KMS-11 (cell line): ENCODE results near the gene PITRM1.
A peak's percentile ranks its signal among the peaks of the same experiment; 100 is the strongest.
"Not testable (repeated sequence)": the region's sequence is repeated elsewhere in the genome, so short reads cannot be mapped to it uniquely, and the experiment has no call there.

Experiments
- H2AFZ ChIP-seq: fragments of 200-600 bp; sonication (generic); 2 replicates; pipeline ENCODE4 v1.6.1; 2016; ENCODE audit warnings: antibody characterized with exemption, mixed run types, low read depth
- H3K27ac ChIP-seq: fragments of 200-600 bp; sonication (generic); 2 replicates; pipeline ENCODE4 v1.6.1; 2016; ENCODE audit warnings: mild to moderate bottlenecking, mixed run types
- H3K27me3 ChIP-seq: fragments of 200-600 bp; sonication (generic); 2 replicates; pipeline ENCODE4 v1.6.1; 2017; ENCODE audit warnings: mild to moderate bottlenecking, low read depth, mixed run types, moderate library complexity; ENCODE audit not compliant: insufficient read depth
- H3K36me3 ChIP-seq: fragments of 200-600 bp; sonication (generic); 2 replicates; pipeline ENCODE4 v1.6.1; 2017; ENCODE audit warnings: mild to moderate bottlenecking, mixed run types; ENCODE audit not compliant: insufficient read depth
- H3K4me1 ChIP-seq: fragments of 200-600 bp; sonication (generic); 2 replicates; pipeline ENCODE4 v1.6.1; 2016; ENCODE audit warnings: mild to moderate bottlenecking, low read depth, mixed run types; ENCODE audit not compliant: poor library complexity, severe bottlenecking
- H3K4me2 ChIP-seq: fragments of 200-600 bp; sonication (generic); 2 replicates; pipeline ENCODE4 v1.7.0; 2016; ENCODE audit warnings: mild to moderate bottlenecking, mixed run types
- H3K4me3 ChIP-seq: fragments of 200-600 bp; sonication (generic); IDR thresholded peaks from 2 replicates; pipeline ENCODE4 v1.6.1; 2017; ENCODE audit warnings: low read depth, low read length, mixed read lengths; ENCODE audit not compliant: insufficient read depth
- H3K79me2 ChIP-seq: fragments of 200-600 bp; sonication (generic); 2 replicates; pipeline ENCODE4 v1.6.1; 2016; ENCODE audit warnings: low read depth, mixed run types; ENCODE audit not compliant: insufficient read depth
- H3K9ac ChIP-seq: fragments of 200-600 bp; sonication (generic); 2 replicates; pipeline ENCODE4 v1.6.1; 2016; ENCODE audit warnings: mild to moderate bottlenecking, mixed run types
- H4K20me1 ChIP-seq: fragments of 200-600 bp; sonication (generic); 2 replicates; pipeline ENCODE4 v1.6.1; 2016; ENCODE audit warnings: mild to moderate bottlenecking, mixed run types; ENCODE audit not compliant: insufficient read depth
- CTCF ChIP-seq: fragments of 200-600 bp; sonication (generic); conservative IDR thresholded peaks from 2 replicates; pipeline ENCODE4 v1.6.1; 2017; ENCODE audit warnings: low read depth, mild to moderate bottlenecking, antibody characterized with exemption, low read length, moderate library complexity, mixed read lengths

Gene PITRM1

GRCh38 chr10:3172446-3173170, at the start of gene PITRM1:
Gene PITRM1, minus strand, starts transcription at chr10:3172782. Its CDS starts 10 bp downstream, at chr10:3172772.
- TF ChIP-seq CTCF, result no peak
- H3K4me2 ChIP-seq, result peak within 1 kb of the TSS; percentile 78
- H4K20me1 ChIP-seq, result no peaks in the 10 kb centered on the region
- H3K27ac ChIP-seq, result peak within 1 kb of the TSS; percentile 40
- no peaks in the 10 kb centered on the region; the same call in 1 of the 2 replicates for H3K36me3 ChIP-seq
- peak within 1 kb of the TSS; percentile 68 for H2AFZ ChIP-seq
- H3K79me2 ChIP-seq, result peaks cover 11% of the 10 kb centered on the region; the same call in 1 of the 2 replicates
- peak within 1 kb of the TSS; percentile 61 for H3K9ac ChIP-seq
- no peak within 1 kb of the TSS for H3K4me3 ChIP-seq
- H3K4me1 ChIP-seq, result peaks cover 8% of the 10 kb centered on the region
- no peaks in the 10 kb centered on the region for H3K27me3 ChIP-seq

- Histone ChIP-seq H4K20me1 (no peaks in the 10 kb centered on the region), H3K36me3 (no peaks in the 10 kb centered on the region), H3K4me2 (no peak overlapping the region), H3K79me2 (no peaks in the 10 kb centered on the region), H3K4me1 (peaks cover under 1% of the 10 kb centered on the region), H3K4me3 (no peak overlapping the region), H3K27me3 (no peaks in the 10 kb centered on the region), H3K27ac (no peak overlapping the region), H2AFZ (no peak overlapping the region), H3K9ac (no peak overlapping the region)
- no peak for TF ChIP-seq CTCF
These were observed 49.5 kb upstream of the PITRM1 start for GRCh38 chr10:3222068-3222467.

- not testable (repeated sequence) for H3K4me2 ChIP-seq, H3K4me1 ChIP-seq, H3K4me3 ChIP-seq, H3K9ac ChIP-seq, H2AFZ ChIP-seq, H3K36me3 ChIP-seq, H3K79me2 ChIP-seq, H3K27ac ChIP-seq, H4K20me1 ChIP-seq, H3K27me3 ChIP-seq
These were observed 49.0 kb upstream of the PITRM1 start for GRCh38 chr10:3221601-3222000.

- no peak for TF ChIP-seq CTCF
- H4K20me1 ChIP-seq, result no peaks in the 10 kb centered on the region
- no peaks in the 10 kb centered on the region for H3K79me2 ChIP-seq
- H3K27ac ChIP-seq, result no peak overlapping the region
- no peaks in the 10 kb centered on the region for H3K27me3 ChIP-seq
- no peaks in the 10 kb centered on the region for H3K4me1 ChIP-seq
- no peaks in the 10 kb centered on the region for H3K36me3 ChIP-seq
- H3K4me2 ChIP-seq, result no peak overlapping the region
- H3K4me3 ChIP-seq, result no peak overlapping the region
- no peak overlapping the region for H3K9ac ChIP-seq
- H2AFZ ChIP-seq, result no peak overlapping the region
These were observed 48.3 kb upstream of the PITRM1 start for GRCh38 chr10:3220853-3221252.

GRCh38 chr10:3219021-3219628, 46.5 kb upstream of the PITRM1 start:
- not testable (repeated sequence) for H3K27me3 ChIP-seq, H2AFZ ChIP-seq, H3K79me2 ChIP-seq, H4K20me1 ChIP-seq, H3K9ac ChIP-seq, H3K4me3 ChIP-seq, H3K4me2 ChIP-seq, H3K4me1 ChIP-seq, H3K36me3 ChIP-seq, H3K27ac ChIP-seq
